Lung (tissue), 12 donors: ENCODE data around the gene ARID1A. TPM values are rescaled to one million over a fixed set of nuclear protein-coding genes. Genes with fewer than 3 reads are reported as not detected.
A peak's percentile ranks its signal among the peaks of the same experiment; 100 is the strongest.

Experiments used
- ATAC-seq: fragments of 200-7000 bp; cut with Tn5 transposase; one replicate; pipeline ENCODE4 v1.9.1; 2020; ENCODE audit warnings: moderate number of reproducible peaks; ENCODE audit not compliant: insufficient read depth, low FRiP score
- DNase-seq, 3 donors: peaks; one replicate each; pipeline ENCODE4 v3.0.0-alpha.2; 2013 to 2017
- H3K27ac ChIP-seq, 2 donors: one replicate each; pipeline ENCODE4 v1.5.1; 2013; ENCODE audit warnings: mild to moderate bottlenecking in 2 of 2, moderate library complexity in 2 of 2, control low read depth in 1 of 2, inconsistent platforms in 1 of 2, low read depth in 1 of 2, low read length in 1 of 2
- H3K27me3 ChIP-seq, 3 donors: one replicate each; pipeline ENCODE4 v1.5.1; 2013; ENCODE audit warnings: low read length in 2 of 3; ENCODE audit not compliant: control insufficient read depth in 3 of 3, insufficient read depth in 3 of 3
- H3K36me3 ChIP-seq, 4 donors: one replicate each; pipeline ENCODE4 v1.5.1; 2013; ENCODE audit warnings: low read length in 4 of 4, mild to moderate bottlenecking in 1 of 4, moderate library complexity in 1 of 4; ENCODE audit not compliant: control insufficient read depth in 4 of 4, insufficient read depth in 4 of 4
- H3K4me1 ChIP-seq, 5 donors: one replicate each; pipeline ENCODE4 v1.5.1; 2013; ENCODE audit warnings: low read length in 5 of 5, mild to moderate bottlenecking in 2 of 5, moderate library complexity in 1 of 5; ENCODE audit not compliant: control insufficient read depth in 5 of 5, insufficient read depth in 5 of 5
- H3K4me3 ChIP-seq: one replicate; pipeline ENCODE4 v1.5.1; 2013; ENCODE audit warnings: mild to moderate bottlenecking, control low read depth, moderate library complexity
- H3K9ac ChIP-seq, 2 donors: one replicate each; pipeline ENCODE4 v1.5.1; 2013; ENCODE audit warnings: low read length in 2 of 2, control low read depth in 1 of 2; ENCODE audit not compliant: insufficient read depth in 1 of 2
- H3K9me3 ChIP-seq, 4 donors: one replicate each; pipeline ENCODE4 v1.5.1; 2013; ENCODE audit warnings: low read length in 3 of 4, mild to moderate bottlenecking in 1 of 4, moderate library complexity in 1 of 4; ENCODE audit not compliant: control insufficient read depth in 4 of 4, insufficient read depth in 3 of 4
- WGBS, 2 donors: extraction: QIAGEN DNeasy Blood & Tissue Kit; methylation state at CpG; one replicate each; pipeline ENCODE4 v1.1.7; 2013; 5-methylcytosine and 5-hydroxymethylcytosine counted together
- polyA plus RNA-seq, 2 donors: library from polyadenylated mRNA; stranded (reverse); fragments of 200-250 nt; gene quantifications; one replicate each; pipeline ENCODE4 v1.2.1, GENCODE V29; 2013
- total RNA-seq, 2 donors: library from RNA; depleted of rRNA in 1 of 2; stranded (reverse); fragments of >200 nt in 1 of 2; gene quantifications; one replicate each; pipeline ENCODE4 v1.2.1, GENCODE V29; 2014 to 2021
- TF ChIP-seq, protein P1 (sequence below): IDR thresholded peaks from 2 replicates; pipeline ENCODE4 v1.5.1; 2012; ENCODE audit warnings: mild to moderate bottlenecking; ENCODE audit errors: control extremely low read depth, extremely low read depth
- donor health status: control.
- donor health status: control.
- donor health status: Bipolar disorder and iron deficiency.
- donor health status: healthy.
- donor health status: DM: yes; HTN: yes; CAD: no.

The ARID1A gene
- total and polyA plus RNA-seq, 4 donors: 16.1 to 119 (median 50.1) TPM

DNA sequence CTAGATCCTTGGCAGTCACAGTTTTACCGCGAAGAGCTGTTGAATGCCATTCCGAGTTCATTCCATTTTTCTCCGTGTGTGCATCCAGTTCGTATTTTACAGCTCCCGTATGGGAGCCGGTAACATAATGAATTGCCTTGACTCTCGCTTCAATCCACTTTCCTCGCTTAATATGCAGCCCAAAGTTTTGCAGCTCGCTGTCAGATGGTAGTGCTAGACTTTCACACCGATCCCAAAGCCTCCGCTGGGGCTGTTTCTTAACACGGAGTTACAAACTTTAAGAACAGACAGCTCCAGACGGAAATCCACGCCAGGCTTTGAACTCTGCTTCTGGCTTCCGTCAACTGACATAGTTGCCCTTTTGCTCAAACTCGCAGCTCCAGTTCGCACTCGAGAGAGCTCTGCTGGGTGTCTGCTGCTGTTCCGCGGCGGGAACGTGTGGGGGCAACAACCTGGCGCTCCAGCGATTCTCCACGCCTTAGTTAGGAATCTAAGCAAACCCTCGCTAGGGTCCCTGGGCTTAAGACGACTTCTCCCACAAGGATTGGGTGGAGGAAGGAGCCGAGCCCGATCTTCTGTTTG is 3.5 kb upstream of the ARID1A start:
- H3K4me1 ChIP-seq: peaks cover 3 to 22% (median 13%) of the 10 kb centered on the region in 5 donors

DNA sequence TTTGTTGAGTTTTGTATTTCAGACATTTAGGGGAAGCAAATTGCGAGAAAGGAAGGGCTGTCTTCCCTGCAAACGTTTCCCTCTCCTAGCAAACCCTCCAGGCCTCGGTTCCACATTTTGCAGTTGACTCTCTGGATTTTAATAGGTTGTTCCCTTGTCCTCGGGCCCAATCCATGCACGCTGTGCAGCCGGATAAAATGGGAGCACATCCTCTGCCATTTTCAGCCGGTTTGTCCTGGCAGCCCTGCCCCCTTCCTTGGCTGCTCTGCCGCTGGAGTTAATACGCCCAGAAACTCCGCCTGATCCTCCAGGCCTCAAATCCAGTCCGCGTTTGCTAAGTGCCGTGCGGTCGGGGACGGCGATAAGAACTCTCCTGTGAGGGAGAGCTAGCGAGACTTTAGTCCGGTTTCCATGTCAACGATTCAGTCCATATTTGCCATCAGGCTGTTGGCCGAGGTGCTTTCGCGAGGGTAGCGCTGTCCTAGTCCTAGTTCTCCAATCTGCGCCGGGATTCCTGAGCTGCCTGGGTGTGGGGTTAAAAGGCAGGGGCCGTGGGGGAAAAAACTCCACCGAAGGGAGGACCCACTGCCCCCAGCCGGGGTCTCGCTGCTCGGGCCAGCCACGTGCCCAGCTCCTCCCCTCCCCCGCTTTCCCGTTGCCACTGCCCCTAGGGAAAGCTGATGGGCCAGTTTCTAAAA is 2.9 kb upstream of the ARID1A start:
- DNase-seq: peak; percentile 97 to 99 (median 99)
- ATAC-seq: peak; percentile 67
- H3K4me1 ChIP-seq: peaks cover 3 to 22% (median 13%) of the 10 kb centered on the region in 5 donors
- H3K27me3 ChIP-seq: no peaks in the 10 kb centered on the region
- no peaks in the 10 kb centered on the region for H3K9me3 ChIP-seq
- 0% methylated on average over 34 of the region's 34 CpGs for WGBS, 2 donors
- TF ChIP-seq, protein P1, sequence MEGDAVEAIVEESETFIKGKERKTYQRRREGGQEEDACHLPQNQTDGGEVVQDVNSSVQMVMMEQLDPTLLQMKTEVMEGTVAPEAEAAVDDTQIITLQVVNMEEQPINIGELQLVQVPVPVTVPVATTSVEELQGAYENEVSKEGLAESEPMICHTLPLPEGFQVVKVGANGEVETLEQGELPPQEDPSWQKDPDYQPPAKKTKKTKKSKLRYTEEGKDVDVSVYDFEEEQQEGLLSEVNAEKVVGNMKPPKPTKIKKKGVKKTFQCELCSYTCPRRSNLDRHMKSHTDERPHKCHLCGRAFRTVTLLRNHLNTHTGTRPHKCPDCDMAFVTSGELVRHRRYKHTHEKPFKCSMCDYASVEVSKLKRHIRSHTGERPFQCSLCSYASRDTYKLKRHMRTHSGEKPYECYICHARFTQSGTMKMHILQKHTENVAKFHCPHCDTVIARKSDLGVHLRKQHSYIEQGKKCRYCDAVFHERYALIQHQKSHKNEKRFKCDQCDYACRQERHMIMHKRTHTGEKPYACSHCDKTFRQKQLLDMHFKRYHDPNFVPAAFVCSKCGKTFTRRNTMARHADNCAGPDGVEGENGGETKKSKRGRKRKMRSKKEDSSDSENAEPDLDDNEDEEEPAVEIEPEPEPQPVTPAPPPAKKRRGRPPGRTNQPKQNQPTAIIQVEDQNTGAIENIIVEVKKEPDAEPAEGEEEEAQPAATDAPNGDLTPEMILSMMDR: peak; percentile 32
- H3K27ac ChIP-seq: peak overlapping the region; percentile 97 to 99
- H3K9ac ChIP-seq: peak overlapping the region; percentile 21 to 87
- no peaks in the 10 kb centered on the region for H3K36me3 ChIP-seq
- H3K4me3 ChIP-seq: peak overlapping the region; percentile 42

More for the DNA sequence above, 3.5 kb upstream of the ARID1A start:
- ATAC-seq: peak; percentile 54
- peak overlapping the region; percentile 97 to 99 for H3K27ac ChIP-seq
- no peaks in the 10 kb centered on the region for H3K36me3 ChIP-seq
- peak; percentile 91 to 97 (median 96) for DNase-seq
- H3K9ac ChIP-seq: peak overlapping the region; percentile 21 to 87
- TF ChIP-seq, protein P1: no peak
- WGBS, 2 donors: 0 to 1% methylated on average over 30 of the region's 30 CpGs
- no peaks in the 10 kb centered on the region for H3K27me3 ChIP-seq
- H3K4me3 ChIP-seq: peak overlapping the region; percentile 43
- no peaks in the 10 kb centered on the region for H3K9me3 ChIP-seq

DNA sequence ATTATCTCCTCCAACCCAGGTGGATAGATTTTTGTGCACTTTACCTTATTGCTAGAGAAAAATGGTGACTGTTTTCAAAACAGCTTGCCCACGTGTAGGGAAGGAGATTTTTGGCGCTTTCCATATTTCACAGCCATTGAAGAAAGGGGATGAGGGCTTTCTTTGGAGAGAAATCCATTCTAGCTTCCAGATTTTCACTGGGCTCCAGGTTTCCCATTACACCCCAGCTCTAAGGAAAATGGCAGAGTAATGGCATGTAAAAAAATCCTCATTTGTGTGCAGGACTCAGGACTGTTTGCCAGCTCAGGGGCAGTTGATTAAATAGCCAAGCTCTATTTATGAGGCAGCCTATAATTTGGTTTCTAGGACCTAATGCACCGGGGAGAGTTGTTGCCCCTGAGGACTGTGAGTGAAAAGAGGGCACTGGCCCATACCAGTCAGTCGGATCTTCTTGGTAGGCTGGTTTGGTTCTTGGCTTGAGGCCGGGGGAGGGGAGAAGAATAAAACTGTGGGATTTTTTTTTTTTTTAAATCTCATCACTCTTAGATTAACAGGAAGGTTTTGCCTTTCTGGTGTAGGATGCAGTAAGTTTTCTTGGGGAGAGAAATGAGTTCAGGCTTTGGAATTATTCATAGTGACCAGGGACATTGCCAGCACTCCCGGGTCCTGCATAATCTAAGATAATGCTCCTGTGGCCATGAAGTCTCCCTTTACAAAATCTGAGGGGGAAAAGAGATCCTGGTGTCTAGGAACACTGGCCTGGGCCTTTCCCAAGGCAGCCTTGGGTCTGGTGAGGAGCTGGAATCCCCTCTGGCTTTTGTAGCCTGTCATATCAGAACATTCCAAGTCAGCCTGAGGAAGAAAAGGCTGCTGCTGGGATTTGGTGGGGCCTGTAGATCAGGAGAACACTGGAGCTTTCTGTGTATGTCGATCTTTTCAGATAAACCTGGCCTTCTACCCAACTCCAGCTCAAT is 1.9 kb upstream of the ARID1A start:
- Histone ChIP-seq H3K36me3 (no peaks in the 10 kb centered on the region), H3K9me3 (no peaks in the 10 kb centered on the region), H3K4me1 (peaks cover 3 to 29% (median 13%) of the 10 kb centered on the region in 5 donors), H3K9ac (peak overlapping the region in 1 of 2 donors; percentile 87), H3K4me3 (no peak overlapping the region), H3K27me3 (no peaks in the 10 kb centered on the region), H3K27ac (peak overlapping the region; percentile 78 to 99)
- DNase-seq (peak in 2 of 3 donors; percentile 37 to 48), ATAC-seq (no peak)
- TF ChIP-seq, protein P1: no peak
- 43 to 51% methylated on average over 7 of the region's 7 CpGs for WGBS, 2 donors
